Heart right ventricle (tissue), 16 donors: Measurements from ENCODE around the gene KIF3B. TPM values are rescaled to one million over a fixed set of nuclear protein-coding genes. Genes with fewer than 3 reads are reported as not detected.
"Not testable (repeated sequence)": the region's sequence is repeated elsewhere in the genome, so short reads cannot be mapped to it uniquely, and the experiment has no call there.

Experiments used
- ATAC-seq, 8 donors: fragments of 200-7000 bp; cut with Tn5 transposase; one replicate each; pipeline ENCODE4 v1.9.1; 2020; ENCODE audit warnings: mild to moderate bottlenecking in 8 of 8, moderate library complexity in 8 of 8, moderate number of reproducible peaks in 1 of 8
- DNase-seq, 2 donors: peaks; one replicate each; pipeline ENCODE4 v3.0.0-alpha.2; 2020
- H3K27ac ChIP-seq, 10 donors: fragments of 200-600 bp; sonication (generic) in 2 of 10; one replicate each; pipeline versions ENCODE4 v1.5.0 to v1.8.0; 2020 to 2022; ENCODE audit warnings: mild to moderate bottlenecking in 3 of 10
- H3K27me3 ChIP-seq, 7 donors: fragments of 200-600 bp; one replicate each; pipeline ENCODE4 v1.8.0; 2021 to 2022; ENCODE audit warnings: mild to moderate bottlenecking in 2 of 7
- H3K36me3 ChIP-seq, 9 donors: fragments of 200-600 bp; sonication (generic) in 1 of 9; one replicate each; pipeline versions ENCODE4 v1.5.0 to v1.8.0; 2020 to 2022; ENCODE audit warnings: mild to moderate bottlenecking in 2 of 9
- H3K4me1 ChIP-seq, 9 donors: fragments of 200-600 bp; sonication (generic) in 1 of 9; one replicate each; pipeline versions ENCODE4 v1.5.0 to v1.8.0; 2020 to 2022; ENCODE audit warnings: mild to moderate bottlenecking in 4 of 9
- H3K4me3 ChIP-seq, 10 donors: fragments of 200-600 bp; sonication (generic) in 2 of 10; one replicate each; pipeline versions ENCODE4 v1.5.0 to v1.8.0; 2020 to 2022; ENCODE audit warnings: mild to moderate bottlenecking in 7 of 10, moderate library complexity in 2 of 10
- H3K9me3 ChIP-seq, 11 donors: fragments of 200-600 bp in 10 of 11; sonication (generic) in 2 of 11; one replicate each; pipeline versions ENCODE4 v1.5.0 to v1.8.0; 2013 to 2022; ENCODE audit warnings: mild to moderate bottlenecking in 2 of 11, control low read depth in 1 of 11, moderate library complexity in 1 of 11
- WGBS, 2 donors: extraction: QIAGEN DNeasy Blood & Tissue Kit; methylation state at CpG; one replicate each; pipeline ENCODE4 v1.1.7; 2013; ENCODE audit warnings: inconsistent platforms in 1 of 2; 5-methylcytosine and 5-hydroxymethylcytosine counted together
- intact Hi-C, 10 donors: fragments of 100-400 bp; cut with DNase I; formaldehyde crosslinking; loops; one replicate each; pipeline versions ENCODE4 v1.11.1 to v1.14.2; 2022
- polyA plus RNA-seq, 2 donors: library from polyadenylated mRNA; stranded (reverse); fragments of 200-250 nt; gene quantifications; one replicate each; pipeline ENCODE4 v1.2.3, GENCODE V29; 2013
- total RNA-seq, 10 donors: library from RNA; stranded (reverse); fragmentation: NEBNext Ultra II Directional in 3 of 10; extraction: Animal tissue kit (Norgen Biotek cat#: 25700) in 3 of 10; gene quantifications; one replicate each; pipeline versions ENCODE4 v1.2.1 to v1.2.4, GENCODE V29; 2021 to 2023
- TF ChIP-seq, protein P1 (sequence below), 9 donors: fragments of 200-600 bp; sonication (generic) in 2 of 9; IDR thresholded peaks; one replicate each; pipeline versions ENCODE4 v1.5.0 to v1.8.0; 2021 to 2022; ENCODE audit warnings: antibody characterized with exemption in 9 of 9, mild to moderate bottlenecking in 5 of 9, moderate library complexity in 1 of 9
- donor health status: Arrhythmogenic right ventricular cardiomyopathy.
- donor health status: ischemic (EF 13 %, LVEDD 7.1; RV severe dilation, severe dysfunction).
- donor health status: healthy with polysubstance abuse.
- donor health status: DM: no; HTN: yes; CAD: no.
- donor health status: DM: no; HTN: no; CAD: no.
- donor health status: ischemic (EF 25% LVEDD 6.9; RV normal size, moderate dysfunction).
- donor health status: ischemic (EF 25% LVEDD 5.7; RV mildly dilated, moderate dysfunction).
- donor health status: healthy.
- donor health status: DM: yes; HTN: yes; CAD: no.
- donor health status: Ischemic cardiomyopathy.
- donor health status: ischemic (EF 35%, LVEDD 5.7; RV mildly dilated, moderate dysfunction).
- donor health status: nonischemic (EF 11% LVEDD 7.7; RV severe dilation, severe dysfunction).
- donor health status: DM: yes; HTN: yes; CAD: no.
- donor health status: PGD.
- donor health status: ischemic (EF 29% LVEDD 5.4; RV normal size, mild dysfunction).
- donor health status: nonischemic (EF 23%, LVEDD 6.1; RV moderate dilation, normal function).

KIF3B gene
- total and polyA plus RNA-seq, 12 donors: 4.7 to 16.3 (median 11.1) TPM

DNA sequence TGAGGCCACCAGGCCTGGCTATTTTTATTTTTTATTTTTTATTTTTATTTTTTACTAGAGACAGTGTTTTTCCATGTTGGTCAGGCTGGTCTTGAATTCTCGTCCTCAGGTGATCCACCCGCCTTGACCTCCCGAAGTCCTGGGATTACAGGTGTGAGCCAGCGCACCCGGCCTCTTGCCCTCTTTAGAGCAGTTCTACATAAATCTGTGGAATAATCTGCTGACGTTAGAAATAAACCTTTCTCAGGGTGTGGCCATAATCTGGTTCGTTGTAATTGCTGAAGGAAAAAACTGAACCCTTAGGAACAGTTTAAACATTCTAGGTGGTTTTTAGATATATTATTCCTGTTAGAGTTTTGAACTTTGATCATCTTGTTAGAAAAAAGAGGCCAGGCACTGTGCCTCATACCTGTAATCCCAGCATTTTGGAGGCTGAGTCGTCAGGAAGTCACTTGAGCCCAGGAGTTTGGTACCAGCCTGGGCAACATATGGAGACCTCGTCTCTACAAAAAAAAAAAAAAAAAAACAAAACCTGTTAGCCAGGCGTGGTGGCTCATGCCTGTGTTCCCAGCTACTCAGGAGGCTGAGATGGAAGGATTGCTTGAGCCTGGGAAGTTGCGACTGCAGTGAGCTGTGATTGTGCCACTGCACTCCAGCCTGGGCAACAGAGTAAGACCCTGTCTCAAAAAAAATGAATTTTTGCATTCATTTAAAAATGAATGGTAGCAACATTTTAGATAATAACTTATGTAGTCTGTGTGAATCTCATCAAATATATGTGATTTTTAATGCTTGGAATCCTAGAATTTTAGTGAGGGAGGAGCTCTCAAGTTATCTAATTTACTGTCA lies 104.9 kb downstream of the KIF3B start:
- H3K9me3 ChIP-seq: no peaks in the 10 kb centered on the region
- H3K36me3 ChIP-seq: peaks cover 0 to 53% (median 0%) of the 10 kb centered on the region in 9 donors
- TF ChIP-seq, protein P1, sequence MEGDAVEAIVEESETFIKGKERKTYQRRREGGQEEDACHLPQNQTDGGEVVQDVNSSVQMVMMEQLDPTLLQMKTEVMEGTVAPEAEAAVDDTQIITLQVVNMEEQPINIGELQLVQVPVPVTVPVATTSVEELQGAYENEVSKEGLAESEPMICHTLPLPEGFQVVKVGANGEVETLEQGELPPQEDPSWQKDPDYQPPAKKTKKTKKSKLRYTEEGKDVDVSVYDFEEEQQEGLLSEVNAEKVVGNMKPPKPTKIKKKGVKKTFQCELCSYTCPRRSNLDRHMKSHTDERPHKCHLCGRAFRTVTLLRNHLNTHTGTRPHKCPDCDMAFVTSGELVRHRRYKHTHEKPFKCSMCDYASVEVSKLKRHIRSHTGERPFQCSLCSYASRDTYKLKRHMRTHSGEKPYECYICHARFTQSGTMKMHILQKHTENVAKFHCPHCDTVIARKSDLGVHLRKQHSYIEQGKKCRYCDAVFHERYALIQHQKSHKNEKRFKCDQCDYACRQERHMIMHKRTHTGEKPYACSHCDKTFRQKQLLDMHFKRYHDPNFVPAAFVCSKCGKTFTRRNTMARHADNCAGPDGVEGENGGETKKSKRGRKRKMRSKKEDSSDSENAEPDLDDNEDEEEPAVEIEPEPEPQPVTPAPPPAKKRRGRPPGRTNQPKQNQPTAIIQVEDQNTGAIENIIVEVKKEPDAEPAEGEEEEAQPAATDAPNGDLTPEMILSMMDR (IDR thresholded peaks at IDR 0.05): no peak
- H3K27me3 ChIP-seq: no peaks in the 10 kb centered on the region
- 86 to 94% methylated on average over 11 of the region's 11 CpGs for WGBS, 2 donors
- peaks cover 0 to 38% (median 23%) of the 10 kb centered on the region in 9 donors for H3K4me1 ChIP-seq
- DNase-seq (no peak), ATAC-seq (no peak)
- H3K4me3 ChIP-seq: no peak overlapping the region
- H3K27ac ChIP-seq: no peak overlapping the region
- intact Hi-C loops: loop anchor here in 1 of 10 donors (10.0 kb wide), 1 partner anchor 672 kb away; the partner anchor contains the start of gene BPIFB3

DNA sequence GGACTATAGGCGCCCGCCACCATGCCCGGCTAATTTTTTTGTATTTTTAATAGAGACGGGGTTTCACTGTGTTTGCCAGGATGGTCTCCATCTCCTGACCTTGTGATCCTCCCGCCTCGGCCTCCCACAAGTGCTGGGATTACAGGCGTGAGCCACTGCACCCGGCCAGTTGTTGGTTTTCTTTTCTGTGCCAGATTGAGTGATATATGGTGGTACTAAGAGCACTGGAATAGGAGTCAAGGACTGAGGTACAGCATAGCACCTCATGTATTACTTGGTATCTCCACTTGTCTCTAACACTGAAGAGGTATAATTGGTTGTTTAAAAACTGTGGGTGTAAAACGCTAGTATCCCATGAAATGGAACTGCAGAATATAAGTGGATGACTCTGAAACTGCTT lies 106.0 kb downstream of the KIF3B start:
- ATAC-seq, H3K27me3 ChIP-seq, H3K27ac ChIP-seq, H3K9me3 ChIP-seq, DNase-seq, H3K4me3 ChIP-seq: not testable (repeated sequence)
- H3K4me1 ChIP-seq: peaks cover 0 to 35% (median 23%) of the 10 kb centered on the region in 9 donors
- WGBS, 2 donors: 97 to 98% methylated on average over 9 of the region's 9 CpGs
- peaks cover 0 to 47% (median 0%) of the 10 kb centered on the region in 9 donors for H3K36me3 ChIP-seq
- intact Hi-C loops: loop anchor here in 1 of 10 donors (10.0 kb wide), 1 partner anchor 671 kb away; the partner anchor contains the start of gene BPIFB3

Other genes starting within 250 kb of the KIF3B start
- gene HCK, start 225.4 kb upstream of the KIF3B start, total RNA-seq: 10 to 100 TPM in 1 of 10 donors, 1 to 10 TPM in 9; 1.6 to 22.9 (median 3.0) TPM
- gene HCK, start 225.4 kb upstream of the KIF3B start, polyA plus RNA-seq: 1 to 10 TPM; 2.3 to 3.7 TPM
- 10 to 100 TPM; 27.9 to 36.0 (median 31.6) TPM for gene TM9SF4, start 167.9 kb upstream of the KIF3B start, total RNA-seq
- 10 to 100 TPM; 19.2 to 21.1 TPM for gene TM9SF4, start 167.9 kb upstream of the KIF3B start, polyA plus RNA-seq
- 10 to 100 TPM in 2 of 10 donors, 1 to 10 TPM in 8; 5.6 to 12.3 (median 7.9) TPM for gene PLAGL2, start 69.9 kb upstream of the KIF3B start, total RNA-seq
- gene PLAGL2, start 69.9 kb upstream of the KIF3B start, polyA plus RNA-seq: 1 to 10 TPM; 1.7 to 3.0 TPM
- 10 to 100 TPM; 25.9 to 32.9 (median 27.9) TPM for gene POFUT1, start 69.8 kb upstream of the KIF3B start, total RNA-seq
- 10 to 100 TPM in 1 of 2 donors, 1 to 10 TPM in 1; 9.7 to 11.7 TPM for gene POFUT1, start 69.8 kb upstream of the KIF3B start, polyA plus RNA-seq
- gene ASXL1, start 80.7 kb downstream of the KIF3B start, total RNA-seq: 10 to 100 TPM; 23.1 to 39.4 (median 29.4) TPM
- gene ASXL1, start 80.7 kb downstream of the KIF3B start, polyA plus RNA-seq: 10 to 100 TPM; 10.0 to 27.1 TPM